Uterus (tissue), 4 donors: ENCODE data around the gene TIMM44. TPM values are rescaled to one million over a fixed set of nuclear protein-coding genes. Genes with fewer than 3 reads are reported as not detected.

Source experiments
- DNase-seq, 2 donors: peaks; one replicate each; pipeline ENCODE4 v3.0.0-alpha.2; 2019 to 2020
- H3K27ac ChIP-seq, 2 donors: fragments of 200-600 bp; sonication (generic); 1 replicate in 1 of 2; 2 replicates in 1 of 2; pipeline ENCODE4 v1.5.1; 2016 to 2018
- H3K27me3 ChIP-seq, 2 donors: fragments of 200-600 bp; sonication (generic); one replicate each; pipeline ENCODE4 v1.5.1; 2018 to 2019; ENCODE audit warnings: control low read depth in 1 of 2
- H3K36me3 ChIP-seq, 2 donors: fragments of 200-600 bp; sonication (generic); one replicate each; pipeline ENCODE4 v1.5.1; 2019; ENCODE audit warnings: control low read depth in 1 of 2
- H3K4me1 ChIP-seq, 2 donors: fragments of 200-600 bp; sonication (generic); one replicate each; pipeline ENCODE4 v1.5.1; 2018 to 2019; ENCODE audit warnings: control low read depth in 1 of 2
- H3K4me3 ChIP-seq, 2 donors: fragments of 200-600 bp; sonication (generic); 1 replicate in 1 of 2; 2 replicates in 1 of 2; pipeline ENCODE4 v1.5.1; 2018 to 2019; ENCODE audit warnings: mild to moderate bottlenecking in 1 of 2
- H3K9me3 ChIP-seq, 2 donors: fragments of 200-600 bp; sonication (generic); one replicate each; pipeline ENCODE4 v1.5.1; 2019; ENCODE audit warnings: control low read depth in 1 of 2
- POLR2A ChIP-seq, 2 donors: fragments of 450-650 bp; IDR thresholded peaks; one replicate each; pipeline ENCODE4 v1.6.1; 2016; ENCODE audit warnings: antibody characterized with exemption in 2 of 2, mild to moderate bottlenecking in 1 of 2, moderate library complexity in 1 of 2
- intact Hi-C: fragments of 100-400 bp; cut with DNase I; formaldehyde crosslinking; loops from one replicate; pipeline ENCODE4 v1.15.1; 2023; ENCODE audit warnings: low total_unique reads
- total RNA-seq, 4 donors: library from RNA; depleted of rRNA in 3 of 4; stranded (reverse); fragments of >200 nt in 3 of 4; gene quantifications; one replicate each; pipeline versions ENCODE4 v1.1.0 to v1.2.4, GENCODE V29; 2014 to 2023
- TF ChIP-seq, protein P1 (sequence below), 4 experiments: fragments of 200-600 bp in 2 of 4; fragments of 450-650 bp in 2 of 4; sonication (generic) in 2 of 4; IDR thresholded peaks; one replicate each; pipeline ENCODE4 v1.5.1; 2016 to 2019; ENCODE audit warnings: antibody characterized with exemption in 4 of 4, mild to moderate bottlenecking in 2 of 4, moderate library complexity in 1 of 4
- donor health status: DM: yes; HTN: yes; CAD: no.

The TIMM44 gene
- total RNA-seq, 4 donors from 2014 or later, result 41.1 to 117 (median 62.9) TPM

- H3K36me3 ChIP-seq, result no peaks in the 10 kb centered on the region
- H3K4me1 ChIP-seq, result no peaks in the 10 kb centered on the region
- intact Hi-C loops, result no loop called here
- no peaks in the 10 kb centered on the region for H3K9me3 ChIP-seq
- H3K27ac ChIP-seq, result no peak overlapping the region
- no peak for DNase-seq
- H3K27me3 ChIP-seq, result no peaks in the 10 kb centered on the region
- H3K4me3 ChIP-seq, result no peak overlapping the region
- TF ChIP-seq, protein P1, sequence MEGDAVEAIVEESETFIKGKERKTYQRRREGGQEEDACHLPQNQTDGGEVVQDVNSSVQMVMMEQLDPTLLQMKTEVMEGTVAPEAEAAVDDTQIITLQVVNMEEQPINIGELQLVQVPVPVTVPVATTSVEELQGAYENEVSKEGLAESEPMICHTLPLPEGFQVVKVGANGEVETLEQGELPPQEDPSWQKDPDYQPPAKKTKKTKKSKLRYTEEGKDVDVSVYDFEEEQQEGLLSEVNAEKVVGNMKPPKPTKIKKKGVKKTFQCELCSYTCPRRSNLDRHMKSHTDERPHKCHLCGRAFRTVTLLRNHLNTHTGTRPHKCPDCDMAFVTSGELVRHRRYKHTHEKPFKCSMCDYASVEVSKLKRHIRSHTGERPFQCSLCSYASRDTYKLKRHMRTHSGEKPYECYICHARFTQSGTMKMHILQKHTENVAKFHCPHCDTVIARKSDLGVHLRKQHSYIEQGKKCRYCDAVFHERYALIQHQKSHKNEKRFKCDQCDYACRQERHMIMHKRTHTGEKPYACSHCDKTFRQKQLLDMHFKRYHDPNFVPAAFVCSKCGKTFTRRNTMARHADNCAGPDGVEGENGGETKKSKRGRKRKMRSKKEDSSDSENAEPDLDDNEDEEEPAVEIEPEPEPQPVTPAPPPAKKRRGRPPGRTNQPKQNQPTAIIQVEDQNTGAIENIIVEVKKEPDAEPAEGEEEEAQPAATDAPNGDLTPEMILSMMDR (IDR thresholded peaks at IDR 0.05), result no peak
- TF ChIP-seq POLR2A (IDR thresholded peaks at IDR 0.05), result no peak
These were observed 34.2 kb upstream of the TIMM44 start for GRCh38 chr19:7977723-7978040.

DNA sequence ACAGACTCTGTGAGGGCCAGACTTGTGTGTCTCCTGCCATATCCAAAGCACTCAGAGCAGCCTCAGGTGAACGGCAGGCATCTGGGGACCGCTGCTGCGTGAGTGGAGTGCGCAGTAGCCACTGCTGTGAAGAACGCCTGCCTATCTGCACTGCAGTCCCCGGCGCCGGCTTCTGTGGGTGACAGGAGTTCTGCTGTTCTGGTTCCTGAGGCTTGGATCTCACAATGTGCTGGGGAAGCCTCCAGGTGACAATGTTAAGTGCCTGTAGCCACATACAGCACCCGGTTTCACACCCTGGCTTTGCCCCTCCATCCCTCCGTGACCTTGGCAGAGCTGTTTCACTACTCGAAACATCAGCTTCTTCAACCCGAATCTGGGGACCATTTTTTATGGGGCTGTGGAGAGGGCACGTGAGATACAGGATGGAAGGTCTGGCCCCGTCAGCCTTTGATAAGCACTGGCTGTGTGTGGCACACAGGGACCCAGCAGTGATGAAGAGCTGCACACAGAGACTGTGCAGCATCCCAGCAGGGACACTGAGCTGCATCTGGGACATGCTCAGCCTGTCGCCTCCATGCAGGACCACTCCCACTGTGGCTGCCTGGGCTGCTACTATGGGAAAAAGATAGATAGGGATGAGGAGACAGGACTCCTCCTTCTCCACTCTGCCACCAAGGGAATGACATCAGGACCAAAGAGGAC is 33.7 kb upstream of the TIMM44 start:
- Histone ChIP-seq H3K9me3 (no peaks in the 10 kb centered on the region), H3K4me3 (no peak overlapping the region), H3K4me1 (no peaks in the 10 kb centered on the region), H3K27ac (no peak overlapping the region), H3K27me3 (no peaks in the 10 kb centered on the region), H3K36me3 (no peaks in the 10 kb centered on the region)
- DNase-seq, result no peak
- no peak for TF ChIP-seq POLR2A (IDR thresholded peaks at IDR 0.05)
- intact Hi-C loops, result no loop called here

DNA sequence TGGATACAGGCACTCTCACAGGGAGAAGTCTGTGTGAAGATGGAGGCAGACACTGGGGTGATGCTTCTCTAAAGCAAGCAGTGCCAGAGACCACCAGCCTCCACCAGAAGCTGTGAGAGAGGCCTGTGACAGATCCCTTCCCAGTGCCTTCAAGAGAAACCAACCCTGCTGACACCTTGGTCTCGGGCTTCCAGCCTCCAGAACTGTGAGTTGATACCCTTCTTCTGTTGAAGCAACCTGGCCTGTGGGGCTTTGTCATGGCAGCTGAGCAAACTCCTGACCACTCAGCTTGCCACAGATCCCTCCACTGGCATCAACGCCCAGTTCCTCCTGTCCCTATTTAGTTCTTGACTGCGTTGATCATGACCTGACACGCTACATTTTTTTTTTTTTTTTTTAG is 33.0 kb upstream of the TIMM44 start:
- no peaks in the 10 kb centered on the region for H3K27me3 ChIP-seq
- no peaks in the 10 kb centered on the region for H3K36me3 ChIP-seq
- intact Hi-C loops, result no loop called here
- H3K27ac ChIP-seq, result no peak overlapping the region
- no peak overlapping the region for H3K4me3 ChIP-seq
- no peak for DNase-seq
- TF ChIP-seq, protein P1 (IDR thresholded peaks at IDR 0.05), result no peak
- no peak for TF ChIP-seq POLR2A (IDR thresholded peaks at IDR 0.05)
- no peaks in the 10 kb centered on the region for H3K9me3 ChIP-seq
- no peaks in the 10 kb centered on the region for H3K4me1 ChIP-seq

- H3K27ac ChIP-seq, result no peak overlapping the region
- no peaks in the 10 kb centered on the region for H3K36me3 ChIP-seq
- no peak overlapping the region for H3K4me3 ChIP-seq
- intact Hi-C loops, result no loop called here
- H3K27me3 ChIP-seq, result no peaks in the 10 kb centered on the region
- DNase-seq, result no peak
- H3K9me3 ChIP-seq, result no peaks in the 10 kb centered on the region
- no peak for TF ChIP-seq POLR2A (IDR thresholded peaks at IDR 0.05)
- TF ChIP-seq, protein P1 (IDR thresholded peaks at IDR 0.05), result no peak
- H3K4me1 ChIP-seq, result no peaks in the 10 kb centered on the region
These were observed 31.6 kb upstream of the TIMM44 start for GRCh38 chr19:7975037-7975436.

GRCh38 chr19:7973883-7974282 is 30.4 kb upstream of the TIMM44 start:
- Histone ChIP-seq H3K4me3 (no peak overlapping the region), H3K9me3 (no peaks in the 10 kb centered on the region), H3K27ac (no peak overlapping the region), H3K4me1 (no peaks in the 10 kb centered on the region), H3K36me3 (no peaks in the 10 kb centered on the region), H3K27me3 (no peaks in the 10 kb centered on the region)
- no peak for DNase-seq
- TF ChIP-seq, protein P1 (IDR thresholded peaks at IDR 0.05), result no peak
- no peak for TF ChIP-seq POLR2A (IDR thresholded peaks at IDR 0.05)
- intact Hi-C loops, result no loop called here
